ENCODE measurements around the gene URGCP. TPM values are rescaled to one million over a fixed set of nuclear protein-coding genes. Genes with fewer than 3 reads are reported as not detected.
A peak's percentile ranks its signal among the peaks of the same experiment; 100 is the strongest.
"Not testable (repeated sequence)": the region's sequence is repeated elsewhere in the genome, so short reads cannot be mapped to it uniquely, and the experiment has no call there.

Gene URGCP
- total RNA-seq, 2 experiments from 2014 or later, result 18.8 to 19.4 TPM

GRCh38 chr7:43843296-43843695, 63.1 kb downstream of the URGCP start:
- peaks cover 1% of the 10 kb centered on the region for H3K27me3 Mint-ChIP-seq
- H3K4me3 Mint-ChIP-seq, result no peak overlapping the region
- peaks cover 7% of the 10 kb centered on the region for H3K4me1 Mint-ChIP-seq (ENCODE audit: low read depth)
- no peaks in the 10 kb centered on the region for H3K36me3 Mint-ChIP-seq (ENCODE audit: low read depth)
- ChIA-PET CTCF (interaction anchor here (0.9 to 4.0 kb wide), 3 partner anchors 19 to 261 kb away, joined by 3 to 20 read pairs (median 4); partner anchors contain the start of genes COA1 and STK17A), POLR2A (no interaction called here)
- intact Hi-C loops (cut with micrococcal nuclease), result no loop called here
- no peak for TF ChIP-seq CTCF (IDR thresholded peaks at IDR 0.05)
- DNase-seq (no peak), ATAC-seq (no peak)
- no peak overlapping the region for H3K27ac Mint-ChIP-seq
- H3K9me3 Mint-ChIP-seq, result no peaks in the 10 kb centered on the region

GRCh38 chr7:43838201-43838658, 68.2 kb downstream of the URGCP start:
- intact Hi-C loops (cut with micrococcal nuclease), result loop anchor here (5.0 to 10.0 kb wide), 2 partner anchors 116 to 923 kb away; partner anchors contain the start of gene C7orf25
- peaks cover 24% of the 10 kb centered on the region for H3K4me1 Mint-ChIP-seq (ENCODE audit: low read depth)
- no peak for ATAC-seq
- H3K9me3 Mint-ChIP-seq, result peaks cover 8% of the 10 kb centered on the region
- no peak for DNase-seq
- no peak overlapping the region for H3K27ac Mint-ChIP-seq
- H3K36me3 Mint-ChIP-seq (ENCODE audit: low read depth), result peaks cover 4% of the 10 kb centered on the region
- TF ChIP-seq CTCF (IDR thresholded peaks at IDR 0.05), result no peak
- ChIA-PET POLR2A (interaction anchor here (1.2 to 1.7 kb wide), 3 partner anchors 37 to 256 kb away, joined by 3 to 7 read pairs (median 5); partner anchors contain the start of genes COA1 and STK17A), CTCF (interaction anchor here (0.6 to 4.3 kb wide), 39 partner anchors 10 to 897 kb away, joined by 3 to 150 read pairs (median 5); partner anchors contain the start of genes COA1 and STK17A)
- H3K4me3 Mint-ChIP-seq, result no peak overlapping the region
- H3K27me3 Mint-ChIP-seq, result peaks cover 1% of the 10 kb centered on the region

GRCh38 chr7:43834463-43835251, 71.7 kb downstream of the URGCP start:
- TF ChIP-seq CTCF (IDR thresholded peaks at IDR 0.05), result no peak
- Mint-ChIP-seq H3K27ac (peak overlapping the region; percentile 94), H3K9me3 (peaks cover 18% of the 10 kb centered on the region), H3K4me3 (peak overlapping the region; percentile 75), H3K27me3 (peaks cover 2% of the 10 kb centered on the region), H3K4me1 (ENCODE audit: low read depth) (peaks cover 32% of the 10 kb centered on the region), H3K36me3 (ENCODE audit: low read depth) (peaks cover 6% of the 10 kb centered on the region)
- DNase-seq (peak; percentile 62), ATAC-seq (peak; percentile 63)
- CTCF ChIA-PET, result interaction anchor here (0.7 to 3.4 kb wide), 9 partner anchors 10 to 894 kb away, joined by 3 to 29 read pairs (median 4); partner anchors contain the start of genes COA1 and STK17A
- POLR2A ChIA-PET, result interaction anchor here (0.6 to 1.5 kb wide), 4 partner anchors 24 to 250 kb away, joined by 3 to 4 read pairs (median 3); no protein-coding TSS in a partner anchor
- intact Hi-C loops (cut with micrococcal nuclease), result loop anchor here (2.0 to 10.0 kb wide), 3 partner anchors 112 to 920 kb away; partner anchors contain the start of genes C7orf25 and STK17A

- Mint-ChIP-seq H3K27me3 (peaks cover 18% of the 10 kb centered on the region), H3K4me1 (ENCODE audit: low read depth) (peaks cover 26% of the 10 kb centered on the region), H3K9me3 (peaks cover 18% of the 10 kb centered on the region)
- intact Hi-C loops (cut with micrococcal nuclease), result loop anchor here (10.0 kb wide), 1 partner anchor 916 kb away; the partner anchor contains the start of gene C7orf25
- DNase-seq; POLR2A ChIA-PET; H3K36me3 Mint-ChIP-seq (ENCODE audit: low read depth); H3K4me3 Mint-ChIP-seq; H3K27ac Mint-ChIP-seq; ATAC-seq: not testable (repeated sequence)
- CTCF ChIA-PET, result interaction anchor here (1.1 kb wide), 1 partner anchor 8 kb away, joined by 4 read pairs; no protein-coding TSS in a partner anchor
These were observed 75.5 kb downstream of the URGCP start for GRCh38 chr7:43830917-43831316.

Other genes starting within 250 kb of the URGCP start
- 10 to 100 TPM; 78.8 to 85.6 TPM for gene COA1, start 177.1 kb downstream of the URGCP start, total RNA-seq
- gene BLVRA, start 147.9 kb downstream of the URGCP start, total RNA-seq, result 10 to 100 TPM; 30.9 to 34.2 TPM
- 100 to 1,000 TPM; 127 to 130 TPM for gene MRPS24, start 37.1 kb downstream of the URGCP start, total RNA-seq
- gene UBE2D4, start 19.8 kb upstream of the URGCP start, total RNA-seq, result 10 to 100 TPM in 1 of 2 experiments, 1 to 10 TPM in 1; 8.8 to 10.2 TPM
- not detected for gene SPDYE1, start 91.3 kb upstream of the URGCP start, total RNA-seq
- gene DBNL, start 138.1 kb upstream of the URGCP start, total RNA-seq, result 100 to 1,000 TPM; 108 to 110 TPM
- under 1 TPM in 1 of 2 experiments, not detected in 1; 0.49 TPM for gene PGAM2, start 159.0 kb upstream of the URGCP start, total RNA-seq
- 10 to 100 TPM; 35.4 to 37.2 TPM for gene POLM, start 175.9 kb upstream of the URGCP start, total RNA-seq
- gene AEBP1, start 197.7 kb upstream of the URGCP start, total RNA-seq, result 10 to 100 TPM; 29.1 to 30.4 TPM
- gene POLD2, start 217.0 kb upstream of the URGCP start, total RNA-seq, result 100 to 1,000 TPM; 243 to 251 TPM
- gene MYL7, start 234.7 kb upstream of the URGCP start, total RNA-seq, result not detected